ENCODE results near the gene ADCK1. TPM values are rescaled to one million over a fixed set of nuclear protein-coding genes. Genes with fewer than 3 reads are reported as not detected.
"Not testable (repeated sequence)": the region's sequence is repeated elsewhere in the genome, so short reads cannot be mapped to it uniquely, and the experiment has no call there.

The ADCK1 gene
- total and polyA plus RNA-seq, 2 donors (not counting 1 experiment from before 2014, with no cell fraction given): 10.6 to 18.3 TPM

DNA sequence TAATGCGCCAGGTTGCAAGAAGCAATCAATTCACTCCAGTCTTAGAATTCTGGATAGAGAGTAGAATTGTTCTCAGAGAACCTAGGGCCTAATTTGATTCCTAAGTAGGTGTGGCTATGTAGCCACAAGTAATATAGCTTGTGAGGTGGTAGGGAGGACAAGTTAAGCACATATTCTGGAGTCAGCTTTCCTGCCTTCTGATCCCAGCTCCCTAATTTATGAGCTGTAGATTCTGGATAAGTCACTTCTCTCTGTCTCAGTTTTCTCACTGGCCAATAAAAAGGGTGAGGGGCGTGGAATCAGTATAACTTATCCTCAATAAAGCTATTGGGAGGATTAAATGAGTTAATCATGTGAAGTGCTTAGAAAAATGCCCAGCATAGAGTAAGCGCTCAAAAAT lies 35.9 kb upstream of the ADCK1 start:
- no CpG with 5 or more reads among the region's 3 CpGs for WGBS (ENCODE audit: insufficient coverage)
- Histone ChIP-seq H3K9ac (ENCODE audit: low read length) (no peak overlapping the region), H2AFZ (ENCODE audit: insufficient read depth, low read depth, low read length, poor library complexity, severe bottlenecking) (no peak overlapping the region), H3K4me3 (ENCODE audit: control extremely low read depth in 1 of 5, extremely low read depth in 1 of 5, insufficient read depth in 1 of 5, low read depth in 2 of 5, low read length in 4 of 5) (no peak overlapping the region), H3K79me2 (ENCODE audit: control insufficient read depth, insufficient read depth, low read length) (peaks cover 19% of the 10 kb centered on the region), H4K20me1 (ENCODE audit: control insufficient read depth, insufficient read depth, low read length, poor library complexity, severe bottlenecking) (peaks cover 10% of the 10 kb centered on the region), H3K36me3 (replicated peaks in 1 of 2; ENCODE audit: control extremely low read depth in 1 of 2, control insufficient read depth in 1 of 2, extremely low read depth in 1 of 2, insufficient read depth in 2 of 2, low read length in 1 of 2) (peaks cover 0 to under 1% of the 10 kb centered on the region in 2 experiments), H3K9me3 (ENCODE audit: control extremely low read depth in 1 of 3, control insufficient read depth in 2 of 3, insufficient read depth in 1 of 3, low read length in 2 of 3) (no peaks in the 10 kb centered on the region), H3K27me3 (replicated peaks in 1 of 4; ENCODE audit: control extremely low read depth in 1 of 4, control insufficient read depth in 3 of 4, insufficient read depth in 4 of 4, low read length in 3 of 4) (no peaks in the 10 kb centered on the region), H3K27ac (ENCODE audit: low read length in 2 of 2) (no peak overlapping the region), H3K4me2 (replicated peaks; ENCODE audit: low read depth, low read length, poor library complexity, severe bottlenecking) (no peak overlapping the region), H3K4me1 (ENCODE audit: control insufficient read depth in 2 of 2, insufficient read depth in 2 of 2, low read length in 2 of 2) (peaks cover 17 to 22% of the 10 kb centered on the region in 2 donors)
- TF ChIP-seq EZH2 (IDR thresholded peaks at IDR 0.05; ENCODE audit: borderline replicate concordance, insufficient read depth, low read depth, low read length, poor library complexity, severe bottlenecking): no peak
- TF ChIP-seq, protein P1, sequence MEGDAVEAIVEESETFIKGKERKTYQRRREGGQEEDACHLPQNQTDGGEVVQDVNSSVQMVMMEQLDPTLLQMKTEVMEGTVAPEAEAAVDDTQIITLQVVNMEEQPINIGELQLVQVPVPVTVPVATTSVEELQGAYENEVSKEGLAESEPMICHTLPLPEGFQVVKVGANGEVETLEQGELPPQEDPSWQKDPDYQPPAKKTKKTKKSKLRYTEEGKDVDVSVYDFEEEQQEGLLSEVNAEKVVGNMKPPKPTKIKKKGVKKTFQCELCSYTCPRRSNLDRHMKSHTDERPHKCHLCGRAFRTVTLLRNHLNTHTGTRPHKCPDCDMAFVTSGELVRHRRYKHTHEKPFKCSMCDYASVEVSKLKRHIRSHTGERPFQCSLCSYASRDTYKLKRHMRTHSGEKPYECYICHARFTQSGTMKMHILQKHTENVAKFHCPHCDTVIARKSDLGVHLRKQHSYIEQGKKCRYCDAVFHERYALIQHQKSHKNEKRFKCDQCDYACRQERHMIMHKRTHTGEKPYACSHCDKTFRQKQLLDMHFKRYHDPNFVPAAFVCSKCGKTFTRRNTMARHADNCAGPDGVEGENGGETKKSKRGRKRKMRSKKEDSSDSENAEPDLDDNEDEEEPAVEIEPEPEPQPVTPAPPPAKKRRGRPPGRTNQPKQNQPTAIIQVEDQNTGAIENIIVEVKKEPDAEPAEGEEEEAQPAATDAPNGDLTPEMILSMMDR (IDR thresholded peaks at IDR 0.05): no peak
- Mint-ChIP-seq H3K4me1 (peaks cover 20% of the 10 kb centered on the region), H3K4me3 (no peak overlapping the region), H3K27ac (no peak overlapping the region), H3K9me3 (ENCODE audit: insufficient read depth) (no peaks in the 10 kb centered on the region), H3K27me3 (no peaks in the 10 kb centered on the region)
- CTCF ChIA-PET: interaction anchor here (1.0 kb wide), 1 partner anchor 214 kb away, joined by 3 read pairs; no protein-coding TSS in a partner anchor
- POLR2A ChIA-PET: no interaction called here
- intact Hi-C loops (cut with micrococcal nuclease): loop anchor here (10.0 kb wide), 1 partner anchor 389 kb away; the partner anchor contains the start of genes SAMD15 and TMED8
- ATAC-seq (ENCODE audit: low read depth) (no peak), DNase-seq (no peak)

DNA sequence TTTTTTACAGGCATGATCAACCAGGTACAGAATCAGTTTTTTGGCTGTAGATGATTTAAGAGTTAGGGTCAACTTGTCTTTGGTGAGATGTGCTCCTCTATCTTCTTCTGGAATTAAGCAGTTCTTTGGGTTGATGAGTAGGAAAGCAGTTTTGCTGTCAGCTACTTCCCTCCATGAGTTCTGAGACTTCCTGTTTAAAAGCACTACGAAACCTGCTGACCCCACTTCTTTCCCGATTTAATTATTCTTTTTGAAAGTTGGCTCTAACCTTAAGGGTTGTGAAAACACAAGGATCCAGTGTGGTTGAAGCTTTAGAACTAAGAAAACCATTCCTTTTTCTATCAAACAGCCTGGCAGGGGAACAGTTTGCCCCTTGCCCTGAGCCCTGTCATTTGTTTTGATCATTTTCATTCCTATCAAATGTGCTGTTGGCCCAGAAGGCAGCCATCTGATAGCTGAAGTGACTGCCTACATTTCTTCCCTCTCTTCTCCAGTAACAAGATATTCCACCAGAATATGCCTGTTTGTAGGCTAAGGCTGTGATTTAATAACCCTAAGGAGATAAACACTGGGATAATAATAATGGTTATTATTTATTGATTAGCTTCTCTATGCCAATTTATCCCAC lies 31.4 kb upstream of the ADCK1 start:
- H3K4me3 ChIP-seq (ENCODE audit: control extremely low read depth in 1 of 5, extremely low read depth in 1 of 5, insufficient read depth in 1 of 5, low read depth in 2 of 5, low read length in 4 of 5); H3K27me3 ChIP-seq (replicated peaks in 1 of 4; ENCODE audit: control extremely low read depth in 1 of 4, control insufficient read depth in 3 of 4, insufficient read depth in 4 of 4, low read length in 3 of 4); POLR2A ChIA-PET; H3K9ac ChIP-seq (ENCODE audit: low read length); H4K20me1 ChIP-seq (ENCODE audit: control insufficient read depth, insufficient read depth, low read length, poor library complexity, severe bottlenecking); H3K36me3 ChIP-seq (replicated peaks in 1 of 2; ENCODE audit: control extremely low read depth in 1 of 2, control insufficient read depth in 1 of 2, extremely low read depth in 1 of 2, insufficient read depth in 2 of 2, low read length in 1 of 2); H3K4me1 ChIP-seq (ENCODE audit: control insufficient read depth in 2 of 2, insufficient read depth in 2 of 2, low read length in 2 of 2); H3K4me3 Mint-ChIP-seq; H3K4me1 Mint-ChIP-seq; H3K4me2 ChIP-seq (replicated peaks; ENCODE audit: low read depth, low read length, poor library complexity, severe bottlenecking); H3K27me3 Mint-ChIP-seq; H3K79me2 ChIP-seq (ENCODE audit: control insufficient read depth, insufficient read depth, low read length); H3K27ac ChIP-seq (ENCODE audit: low read length in 2 of 2); H3K9me3 ChIP-seq (ENCODE audit: control extremely low read depth in 1 of 3, control insufficient read depth in 2 of 3, insufficient read depth in 1 of 3, low read length in 2 of 3); CTCF ChIA-PET; DNase-seq; ATAC-seq (ENCODE audit: low read depth); H3K27ac Mint-ChIP-seq; H3K9me3 Mint-ChIP-seq (ENCODE audit: insufficient read depth); H2AFZ ChIP-seq (ENCODE audit: insufficient read depth, low read depth, low read length, poor library complexity, severe bottlenecking): not testable (repeated sequence)
- intact Hi-C loops (cut with micrococcal nuclease): loop anchor here (10.0 kb wide), 1 partner anchor 394 kb away; the partner anchor contains the start of genes SAMD15 and TMED8
- no CpG with 5 or more reads among the region's 2 CpGs for WGBS (ENCODE audit: insufficient coverage)

DNA sequence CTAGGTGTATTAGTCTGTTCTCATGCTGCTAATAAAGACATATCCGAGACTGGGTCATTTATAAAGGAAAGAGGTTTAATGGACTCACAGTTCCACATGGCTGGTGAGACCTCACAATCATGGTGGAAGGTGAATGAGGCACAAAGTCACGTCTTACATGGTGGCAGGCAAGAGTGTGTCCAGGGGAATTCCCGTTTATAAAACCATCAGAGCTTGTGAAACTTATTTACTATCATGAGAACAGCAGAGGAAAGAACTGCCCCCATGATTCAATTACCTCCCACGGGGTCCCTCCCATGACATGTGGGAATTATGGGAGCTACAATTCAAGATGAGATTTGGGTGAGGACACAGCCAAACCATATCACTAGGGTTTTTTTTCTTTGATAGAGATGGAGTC lies 25.9 kb upstream of the ADCK1 start:
- H3K27ac ChIP-seq (ENCODE audit: low read length in 2 of 2); H3K9me3 ChIP-seq (ENCODE audit: control extremely low read depth in 1 of 3, control insufficient read depth in 2 of 3, insufficient read depth in 1 of 3, low read length in 2 of 3); H3K4me3 ChIP-seq (ENCODE audit: control extremely low read depth in 1 of 5, extremely low read depth in 1 of 5, insufficient read depth in 1 of 5, low read depth in 2 of 5, low read length in 4 of 5); H3K27me3 Mint-ChIP-seq; H3K4me1 Mint-ChIP-seq; H2AFZ ChIP-seq (ENCODE audit: insufficient read depth, low read depth, low read length, poor library complexity, severe bottlenecking); H3K9me3 Mint-ChIP-seq (ENCODE audit: insufficient read depth); H3K36me3 ChIP-seq (replicated peaks in 1 of 2; ENCODE audit: control extremely low read depth in 1 of 2, control insufficient read depth in 1 of 2, extremely low read depth in 1 of 2, insufficient read depth in 2 of 2, low read length in 1 of 2); intact Hi-C loops (cut with micrococcal nuclease); CTCF ChIA-PET; H3K4me2 ChIP-seq (replicated peaks; ENCODE audit: low read depth, low read length, poor library complexity, severe bottlenecking); H3K4me1 ChIP-seq (ENCODE audit: control insufficient read depth in 2 of 2, insufficient read depth in 2 of 2, low read length in 2 of 2); H3K4me3 Mint-ChIP-seq; H3K9ac ChIP-seq (ENCODE audit: low read length); DNase-seq; ATAC-seq (ENCODE audit: low read depth); H4K20me1 ChIP-seq (ENCODE audit: control insufficient read depth, insufficient read depth, low read length, poor library complexity, severe bottlenecking); POLR2A ChIA-PET; H3K27ac Mint-ChIP-seq; H3K27me3 ChIP-seq (replicated peaks in 1 of 4; ENCODE audit: control extremely low read depth in 1 of 4, control insufficient read depth in 3 of 4, insufficient read depth in 4 of 4, low read length in 3 of 4); H3K79me2 ChIP-seq (ENCODE audit: control insufficient read depth, insufficient read depth, low read length): not testable (repeated sequence)
- 83% methylated on average over 1 of the region's 4 CpGs for WGBS (ENCODE audit: insufficient coverage)

Measured in B cell (primary cell).